Measurements from ENCODE around the gene CD151. TPM values are rescaled to one million over a fixed set of nuclear protein-coding genes. Genes with fewer than 3 reads are reported as not detected.

The CD151 gene
- total and polyA plus RNA-seq, 5 donors, result 406 to 671 (median 470) TPM

DNA sequence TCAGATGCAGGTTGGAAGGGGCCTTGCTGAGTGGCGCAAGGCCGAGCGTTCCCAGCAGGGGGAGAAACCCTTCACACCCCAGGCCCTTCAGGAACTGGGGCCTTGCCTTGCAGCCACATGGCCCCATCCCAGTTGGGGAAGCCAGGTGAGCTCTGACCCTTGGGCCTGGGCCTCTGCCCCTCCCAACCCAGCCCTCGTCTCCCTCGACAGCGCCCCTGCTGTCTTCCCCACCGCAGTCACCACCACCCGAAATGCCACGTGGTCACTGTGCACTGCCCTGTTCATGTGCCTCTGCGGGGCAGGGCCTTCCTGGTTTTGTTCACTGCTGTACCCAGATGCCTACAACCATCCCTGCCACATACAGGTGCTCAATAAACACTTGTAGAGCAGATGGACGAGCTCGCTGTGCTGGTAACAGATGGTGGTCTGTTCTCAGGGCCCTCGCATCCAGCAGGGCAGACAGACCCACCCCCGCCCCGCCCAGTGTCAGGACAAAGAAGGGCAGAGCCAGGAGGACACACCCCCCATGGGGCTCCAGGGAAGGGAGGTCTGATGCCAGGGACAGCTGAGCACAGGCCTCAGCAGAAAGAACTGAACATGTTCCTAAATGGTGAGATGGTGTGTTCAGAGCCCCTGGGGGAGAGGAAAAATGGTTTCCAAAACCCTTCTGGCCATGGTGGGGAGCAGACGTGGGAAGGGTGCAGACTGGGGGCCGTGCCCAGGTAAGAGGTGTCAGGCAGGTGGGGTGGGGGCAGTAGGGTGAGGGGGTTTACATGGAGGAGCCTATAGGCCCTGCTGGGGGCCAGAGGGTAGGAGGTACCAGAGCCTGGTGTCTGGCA is 5.9 kb downstream of the CD151 start:
- no peaks in the 10 kb centered on the region for H3K9me3 ChIP-seq (ENCODE audit: control insufficient read depth, low read length)
- H3K4me3 ChIP-seq (ENCODE audit: low read length), result no peak overlapping the region
- no peaks in the 10 kb centered on the region for H3K27me3 ChIP-seq (ENCODE audit: control insufficient read depth, insufficient read depth)
- no peak for ATAC-seq
- no peak for DNase-seq
- H3K27ac ChIP-seq (ENCODE audit: low read length), result no peak overlapping the region
- WGBS, result 38% methylated on average over 17 of the region's 17 CpGs
- intact Hi-C loops (cut with DNase I), result no loop called here
- peaks cover 9% of the 10 kb centered on the region for H3K4me1 ChIP-seq (ENCODE audit: control insufficient read depth, insufficient read depth, low read length)

DNA sequence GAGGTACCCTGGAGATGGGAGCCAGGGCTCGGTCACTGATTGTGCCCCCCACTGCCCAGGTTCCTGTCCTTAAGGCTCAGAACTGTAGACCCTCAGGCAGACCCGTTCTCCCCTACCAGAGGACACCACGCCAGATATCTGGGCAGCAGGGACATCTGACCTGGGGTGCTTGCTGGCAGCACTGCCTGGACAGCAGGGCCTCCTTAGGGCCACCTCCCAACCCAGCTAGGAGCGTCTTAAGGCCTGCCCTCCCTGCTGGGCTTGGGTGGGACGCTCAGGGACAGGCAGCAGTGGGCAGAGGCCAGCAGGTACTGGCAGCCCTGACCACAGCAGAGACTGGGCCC is 6.5 kb downstream of the CD151 start:
- intact Hi-C loops (cut with DNase I), result no loop called here
- no peak for DNase-seq
- Histone ChIP-seq H3K27me3 (ENCODE audit: control insufficient read depth, insufficient read depth) (no peaks in the 10 kb centered on the region), H3K27ac (ENCODE audit: low read length) (no peak overlapping the region), H3K9me3 (ENCODE audit: control insufficient read depth, low read length) (no peaks in the 10 kb centered on the region), H3K4me1 (ENCODE audit: control insufficient read depth, insufficient read depth, low read length) (peaks cover 9% of the 10 kb centered on the region), H3K4me3 (ENCODE audit: low read length) (no peak overlapping the region)
- no peak for ATAC-seq
- WGBS, result 87% methylated on average over 5 of the region's 5 CpGs

DNA sequence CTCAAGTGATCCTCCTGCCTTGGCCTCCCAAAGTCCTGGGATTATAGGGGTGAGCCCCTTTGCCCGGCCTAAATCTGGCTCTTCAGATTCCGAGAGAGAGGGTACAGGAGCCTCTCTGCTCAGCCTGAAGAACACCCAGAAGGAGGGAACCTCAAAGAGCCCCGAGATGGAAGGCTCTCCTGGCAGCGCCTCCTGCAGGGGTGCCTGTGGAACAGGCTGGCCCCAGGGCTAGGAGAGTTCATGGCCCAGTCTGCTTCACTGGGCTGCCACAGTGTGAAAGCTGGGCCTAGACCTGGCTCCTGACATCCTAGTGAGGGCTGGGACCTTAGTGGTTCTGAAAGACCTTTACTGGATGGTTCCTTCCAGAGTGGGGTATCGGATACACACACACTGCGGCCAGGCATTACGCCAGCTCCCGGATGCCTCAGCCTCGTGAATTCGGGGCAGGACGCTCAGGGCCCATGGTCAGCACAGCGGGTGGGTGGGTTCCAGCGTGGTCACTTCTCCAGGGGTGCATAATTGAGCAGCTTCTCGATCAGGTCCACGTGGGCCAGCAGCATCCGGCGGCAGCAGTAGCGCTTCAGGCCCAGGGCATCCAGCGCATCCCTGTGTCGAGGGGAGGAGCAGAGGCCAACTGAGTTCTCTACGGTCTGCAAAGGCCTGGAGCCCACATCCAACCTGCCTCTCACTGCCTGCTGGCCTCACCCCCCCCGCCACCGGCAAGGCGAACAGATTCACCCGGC is 7.3 kb downstream of the CD151 start:
- Histone ChIP-seq H3K27ac (ENCODE audit: low read length) (no peak overlapping the region), H3K9me3 (ENCODE audit: control insufficient read depth, low read length) (no peaks in the 10 kb centered on the region), H3K27me3 (ENCODE audit: control insufficient read depth, insufficient read depth) (no peaks in the 10 kb centered on the region), H3K4me3 (ENCODE audit: low read length) (no peak overlapping the region), H3K4me1 (ENCODE audit: control insufficient read depth, insufficient read depth, low read length) (peaks cover 7% of the 10 kb centered on the region)
- DNase-seq (peak in 1 of 3 donors; percentile 67), ATAC-seq (no peak)
- WGBS, result 71% methylated on average over 25 of the region's 25 CpGs
- intact Hi-C loops (cut with DNase I), result no loop called here

DNA sequence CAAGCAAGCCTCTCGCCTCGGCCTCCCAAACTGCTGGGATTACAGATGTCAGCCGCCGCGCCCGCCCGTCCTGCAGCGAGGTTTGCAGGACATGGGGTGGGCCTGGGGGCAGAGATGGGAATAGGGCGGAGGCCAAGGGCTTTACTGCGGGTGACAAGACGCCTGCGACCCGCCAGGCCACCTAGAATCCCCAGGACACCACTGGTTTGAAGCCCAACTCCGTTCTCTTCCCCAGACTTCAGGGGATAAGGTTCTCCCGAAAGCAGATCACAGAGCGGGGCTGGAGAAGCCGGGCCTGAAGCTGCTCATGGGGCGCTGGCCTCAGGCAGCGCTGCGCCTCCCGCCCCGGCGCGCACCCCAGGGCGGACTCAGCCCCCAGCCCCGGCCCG is 9.2 kb downstream of the CD151 start:
- WGBS, result under 1% methylated on average over 27 of the region's 27 CpGs
- no peak for DNase-seq
- ATAC-seq, result peak in 1 of 2 donors; percentile 0
- Histone ChIP-seq H3K4me1 (ENCODE audit: control insufficient read depth, insufficient read depth, low read length) (peaks cover 12% of the 10 kb centered on the region), H3K4me3 (ENCODE audit: low read length) (peak overlapping the region; percentile 86), H3K27me3 (ENCODE audit: control insufficient read depth, insufficient read depth) (no peaks in the 10 kb centered on the region), H3K9me3 (ENCODE audit: control insufficient read depth, low read length) (no peaks in the 10 kb centered on the region), H3K27ac (ENCODE audit: low read length) (peak overlapping the region; percentile 95)
- intact Hi-C loops (cut with DNase I), result no loop called here

DNA sequence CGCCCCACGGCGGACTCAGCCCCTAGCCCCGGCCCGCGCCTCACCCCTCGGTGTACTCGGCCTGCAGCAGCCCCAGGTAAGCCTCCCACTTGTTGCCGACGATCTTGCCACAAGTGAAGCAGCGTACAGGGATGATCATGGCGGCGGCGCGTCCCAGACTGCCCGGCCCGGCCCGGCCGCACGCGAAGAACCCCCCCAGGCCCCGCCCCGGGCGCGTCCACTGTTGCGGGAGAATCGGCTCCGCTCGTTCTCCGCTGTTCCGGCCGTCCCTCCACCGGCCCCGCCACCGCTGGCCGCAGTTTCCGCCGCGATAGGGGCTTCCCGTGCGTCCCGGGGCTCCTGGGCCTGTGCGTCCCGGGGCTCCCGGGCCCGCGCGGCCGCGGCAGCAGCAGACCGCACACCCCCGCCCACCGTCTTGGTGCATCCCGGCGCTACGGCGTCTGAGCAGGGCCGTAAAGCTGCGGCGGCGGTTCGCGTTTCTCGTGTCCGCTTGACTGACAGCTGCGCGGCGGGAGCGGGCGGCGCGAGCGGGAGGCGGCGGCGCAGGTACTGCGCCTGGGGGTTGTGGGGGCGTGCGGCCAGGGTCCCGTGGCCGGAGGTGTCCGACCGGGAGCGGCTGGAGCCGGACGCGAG is 9.7 kb downstream of the CD151 start, which contains the start of the genes POLR2L and TSPAN4:
Gene POLR2L, minus strand, starts transcription at position 160 of the 633 bp plus-strand sequence. Its CDS starts 21 bp downstream, at position 139.
Gene TSPAN4, plus strand, starts transcription at position 483 of the 633 bp plus-strand sequence. CDS start 7,453 bp downstream, outside the sequence.
- no peaks in the 10 kb centered on the region for H3K27me3 ChIP-seq (ENCODE audit: control insufficient read depth, insufficient read depth)
- under 1% methylated on average over 87 of the region's 87 CpGs for WGBS
- H3K27ac ChIP-seq (ENCODE audit: low read length), result peak within 1 kb of the TSS; percentile 95
- peaks cover 12% of the 10 kb centered on the region for H3K4me1 ChIP-seq (ENCODE audit: control insufficient read depth, insufficient read depth, low read length)
- DNase-seq (peak; percentile 91 to 96 (median 96)), ATAC-seq (peak; percentile 30 to 38)
- no peaks in the 10 kb centered on the region for H3K9me3 ChIP-seq (ENCODE audit: control insufficient read depth, low read length)
- intact Hi-C loops (cut with DNase I), result no loop called here
- H3K4me3 ChIP-seq (ENCODE audit: low read length), result peak within 1 kb of the TSS; percentile 86

DNA sequence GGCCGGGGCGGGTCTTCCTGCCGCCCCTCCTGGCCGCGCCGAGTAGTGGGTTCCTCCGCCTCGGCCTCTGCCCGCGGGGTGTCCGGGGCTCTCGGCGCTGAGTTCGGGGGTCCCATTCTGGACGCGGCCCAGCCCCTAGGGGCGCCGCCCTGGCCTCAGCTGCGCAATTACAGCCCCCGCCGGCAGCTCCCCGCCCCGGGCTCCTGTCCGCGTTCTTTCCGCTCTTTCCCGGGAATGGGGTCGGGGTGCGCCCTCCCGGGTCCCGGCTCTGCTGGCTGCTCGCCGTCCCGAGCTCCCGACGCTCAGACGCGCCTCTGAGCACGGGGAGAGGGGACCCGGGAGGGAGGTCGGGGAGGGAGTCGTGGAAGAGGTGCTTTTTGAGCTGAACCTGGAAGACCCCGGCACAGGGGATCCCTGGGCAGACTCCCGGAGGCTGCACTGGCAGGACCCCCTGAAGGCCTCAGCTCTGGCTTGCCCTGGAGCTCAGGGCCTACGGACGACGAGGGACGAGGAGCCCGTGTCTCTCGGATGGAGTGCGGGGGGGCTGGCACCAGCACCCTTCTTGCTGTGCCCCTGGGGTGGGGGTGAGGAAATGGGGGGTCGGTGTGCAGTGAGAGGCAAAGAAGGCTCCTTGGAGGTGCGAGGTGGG is 10.5 kb downstream of the CD151 start:
- intact Hi-C loops (cut with DNase I), result no loop called here
- Histone ChIP-seq H3K4me3 (ENCODE audit: low read length) (peak overlapping the region; percentile 86), H3K27ac (ENCODE audit: low read length) (peak overlapping the region; percentile 93), H3K27me3 (ENCODE audit: control insufficient read depth, insufficient read depth) (no peaks in the 10 kb centered on the region), H3K4me1 (ENCODE audit: control insufficient read depth, insufficient read depth, low read length) (peaks cover 12% of the 10 kb centered on the region), H3K9me3 (ENCODE audit: control insufficient read depth, low read length) (no peaks in the 10 kb centered on the region)
- under 1% methylated on average over 52 of the region's 53 CpGs for WGBS
- ATAC-seq (no peak), DNase-seq (no peak)

DNA sequence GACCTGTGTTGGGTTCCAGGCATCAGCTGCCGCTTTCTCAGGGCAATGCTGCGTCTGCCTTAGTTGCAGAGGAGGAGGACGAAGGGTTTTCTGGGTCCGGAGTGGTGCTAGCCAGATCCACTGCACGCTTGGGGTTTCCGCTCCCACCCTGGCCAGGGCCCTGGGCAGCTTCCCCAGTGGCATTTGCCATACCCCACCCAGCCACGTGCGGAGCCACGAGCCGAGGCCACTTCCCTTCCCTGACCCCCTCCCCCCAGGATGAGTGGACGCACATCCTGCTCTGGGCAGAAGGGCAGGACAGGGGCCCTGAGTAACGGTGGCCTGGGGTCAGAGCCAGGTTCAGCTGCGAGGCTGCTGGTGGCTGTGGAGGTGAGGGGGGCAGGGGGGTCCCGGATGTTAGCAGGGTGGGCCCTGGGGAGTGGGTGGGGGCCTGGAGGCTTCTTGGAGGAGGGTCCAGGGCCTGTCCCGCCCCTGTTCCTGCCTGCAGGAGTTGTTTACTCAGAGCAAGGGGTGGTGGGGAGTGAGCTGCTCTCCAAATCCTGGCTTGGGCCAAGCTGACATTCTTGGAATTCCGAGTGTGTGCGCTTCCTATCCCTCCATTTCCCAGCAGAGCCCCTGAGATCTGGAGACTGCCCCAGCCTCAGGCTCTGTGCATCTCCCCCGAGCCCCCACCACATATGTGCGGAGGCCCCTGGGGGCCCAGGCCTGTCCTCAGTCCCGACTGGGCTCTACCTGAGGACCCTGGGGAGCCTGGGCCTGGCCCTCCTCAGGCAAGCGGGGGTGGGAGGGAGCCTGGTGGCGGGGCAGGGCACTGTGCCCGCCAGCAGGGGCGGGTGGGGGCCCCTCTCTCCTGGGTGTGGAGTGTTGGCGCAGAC is 11.3 kb downstream of the CD151 start:
- H3K4me3 ChIP-seq (ENCODE audit: low read length), result peak overlapping the region; percentile 86
- peak overlapping the region; percentile 93 for H3K27ac ChIP-seq (ENCODE audit: low read length)
- WGBS, result 3% methylated on average over 25 of the region's 25 CpGs
- peaks cover 15% of the 10 kb centered on the region for H3K4me1 ChIP-seq (ENCODE audit: control insufficient read depth, insufficient read depth, low read length)
- H3K9me3 ChIP-seq (ENCODE audit: control insufficient read depth, low read length), result no peaks in the 10 kb centered on the region
- DNase-seq (peak; percentile 95 to 98 (median 97)), ATAC-seq (peak; percentile 63 to 68)
- no peaks in the 10 kb centered on the region for H3K27me3 ChIP-seq (ENCODE audit: control insufficient read depth, insufficient read depth)
- intact Hi-C loops (cut with DNase I), result no loop called here

DNA sequence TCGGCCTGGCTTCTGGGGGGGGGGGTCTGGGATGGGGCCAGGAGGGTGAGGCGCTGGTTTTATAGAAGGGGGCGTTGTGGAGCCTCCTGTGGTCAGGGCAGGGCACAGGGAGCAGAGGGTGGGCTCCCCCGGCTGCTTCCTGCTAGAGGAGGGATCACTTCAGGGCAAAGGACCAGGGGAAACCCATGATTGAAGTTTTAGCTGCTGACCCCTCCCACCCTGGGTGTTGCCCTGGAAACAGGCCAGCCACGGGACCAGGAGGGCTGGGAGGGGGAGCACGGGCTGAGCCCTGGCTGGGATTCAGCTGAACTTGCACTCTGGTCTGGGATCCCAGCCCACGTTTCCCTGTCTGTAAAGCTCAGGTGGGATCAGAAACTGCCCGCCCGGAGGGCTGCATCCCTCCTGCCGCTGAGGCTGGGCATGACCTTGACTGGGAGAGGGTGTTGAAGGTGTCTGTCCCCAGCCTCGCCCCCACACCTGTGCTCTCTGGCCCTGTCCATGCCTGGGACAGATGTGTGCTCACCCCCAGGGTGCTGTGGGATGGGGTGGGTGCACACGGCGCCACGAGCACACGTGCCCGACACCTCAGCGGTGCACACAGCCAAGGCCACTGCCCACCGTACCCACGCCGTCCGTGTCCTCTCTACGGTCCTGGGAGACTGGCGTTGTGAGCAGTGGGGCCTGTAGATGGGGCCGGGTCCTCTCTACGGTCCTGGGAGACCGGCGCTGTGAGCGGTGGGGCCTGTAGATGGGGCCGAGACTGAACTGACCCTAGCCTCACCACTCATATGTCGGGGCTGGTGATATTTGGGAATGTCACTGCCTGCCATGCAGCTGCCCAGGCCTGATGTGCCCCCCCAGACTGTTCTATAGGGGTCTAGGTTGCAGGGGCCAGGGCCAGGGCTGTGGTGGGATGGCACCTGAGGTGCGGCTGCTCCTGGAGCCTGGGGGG is 12.2 kb downstream of the CD151 start:
- intact Hi-C loops (cut with DNase I), result no loop called here

DNA sequence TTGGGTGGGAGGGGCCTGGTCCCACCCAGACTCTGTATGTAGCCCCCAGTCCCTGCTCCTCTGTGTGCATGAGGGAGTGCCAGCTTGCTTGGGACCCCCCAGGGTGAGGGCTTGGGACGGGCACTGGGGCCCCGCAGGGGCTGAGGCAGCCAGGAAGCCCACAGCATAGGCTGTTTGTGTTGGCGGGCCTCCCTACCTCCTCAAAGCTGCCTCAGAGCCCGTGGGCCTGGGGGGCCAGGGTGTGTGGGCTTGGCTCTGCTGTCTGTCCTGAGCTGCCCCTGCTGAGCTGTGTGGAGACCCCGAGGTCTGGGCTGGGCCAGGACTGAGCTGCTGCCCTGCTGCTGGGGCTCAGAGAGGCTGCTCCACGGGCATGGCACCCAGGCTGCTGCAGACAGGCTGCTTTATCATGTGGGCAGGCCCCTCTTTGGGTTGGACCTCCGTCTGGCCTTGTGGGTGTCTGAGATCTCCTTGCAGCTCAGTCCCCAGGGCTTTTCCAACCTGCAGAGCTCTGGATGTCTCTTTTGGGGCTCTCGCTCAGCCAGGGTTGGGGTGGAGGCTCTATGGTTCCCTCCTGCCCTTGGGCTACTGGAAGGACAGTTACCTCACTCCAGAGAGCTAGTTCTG is 13.2 kb downstream of the CD151 start:
- Histone ChIP-seq H3K4me1 (ENCODE audit: control insufficient read depth, insufficient read depth, low read length) (peaks cover 12% of the 10 kb centered on the region), H3K27me3 (ENCODE audit: control insufficient read depth, insufficient read depth) (no peaks in the 10 kb centered on the region), H3K9me3 (ENCODE audit: control insufficient read depth, low read length) (no peaks in the 10 kb centered on the region), H3K27ac (ENCODE audit: low read length) (no peak overlapping the region), H3K4me3 (ENCODE audit: low read length) (no peak overlapping the region)
- intact Hi-C loops (cut with DNase I), result no loop called here
- no peak for ATAC-seq
- WGBS, result 38% methylated on average over 8 of the region's 8 CpGs
- peak in 1 of 3 donors; percentile 79 for DNase-seq

More for the DNA sequence above, 12.2 kb downstream of the CD151 start:
- ATAC-seq (peak; percentile 66 to 70), DNase-seq (peak; percentile 93 to 97 (median 97))
- Histone ChIP-seq H3K4me1 (ENCODE audit: control insufficient read depth, insufficient read depth, low read length) (peaks cover 15% of the 10 kb centered on the region), H3K27me3 (ENCODE audit: control insufficient read depth, insufficient read depth) (no peaks in the 10 kb centered on the region), H3K27ac (ENCODE audit: low read length) (peak overlapping the region; percentile 93), H3K4me3 (ENCODE audit: low read length) (peak overlapping the region; percentile 51), H3K9me3 (ENCODE audit: control insufficient read depth, low read length) (no peaks in the 10 kb centered on the region)
- WGBS, result 20% methylated on average over 30 of the region's 31 CpGs
